Measurements from ENCODE around the gene RNFT1.
"Not testable (repeated sequence)": the region's sequence is repeated elsewhere in the genome, so short reads cannot be mapped to it uniquely, and the experiment has no call there.

The RNFT1 gene

DNA sequence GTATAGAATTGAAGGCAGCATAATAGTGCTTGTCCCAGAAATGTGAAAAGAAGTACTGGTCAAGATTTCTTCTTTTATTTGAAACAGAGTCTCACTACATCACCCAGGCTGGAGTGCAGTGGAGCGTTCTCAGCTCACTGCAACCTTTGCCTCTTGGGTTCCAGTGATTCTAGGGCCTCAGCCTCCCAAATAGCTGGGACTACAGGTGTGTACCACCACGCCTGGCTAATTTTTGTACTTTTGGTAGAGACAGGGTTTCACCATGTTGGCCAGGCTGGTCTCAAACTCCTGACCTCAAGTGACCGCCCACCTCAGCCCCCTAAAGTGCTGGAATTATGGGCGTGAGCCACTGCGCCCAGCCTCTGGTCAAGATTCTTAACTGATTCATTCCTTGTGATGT, 43.9 kb downstream of the RNFT1 start:
- not testable (repeated sequence) for DNase-seq

- DNase-seq = no peak
Measured at GRCh38 chr17:59916446-59916845, 48.1 kb downstream of the RNFT1 start.

DNA sequence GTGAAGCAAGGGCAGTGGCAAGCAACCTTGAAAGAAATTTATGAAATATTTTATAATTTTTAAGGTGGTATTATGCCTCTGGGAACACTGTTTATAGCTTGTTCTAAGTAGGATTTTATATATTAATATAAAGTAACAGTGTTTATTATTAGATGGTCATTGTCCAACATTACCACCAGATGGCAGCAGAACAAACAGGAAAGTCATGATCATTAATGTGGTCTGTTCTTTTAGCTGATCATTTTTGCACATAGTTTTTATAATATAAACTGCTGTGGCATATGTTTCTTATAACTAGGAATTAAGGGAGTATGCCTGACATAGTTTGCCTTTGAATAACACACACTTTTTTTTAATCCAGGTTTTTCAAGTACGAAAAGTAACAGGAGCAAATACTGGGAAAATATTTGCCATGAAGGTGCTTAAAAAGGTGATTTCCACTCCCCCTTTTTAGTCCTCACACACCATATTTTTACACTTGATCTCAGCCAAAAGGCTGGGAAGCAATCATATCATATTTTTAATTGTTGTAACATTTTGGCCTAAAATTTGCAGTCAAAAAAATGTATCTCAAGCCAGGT, 50.2 kb downstream of the RNFT1 start:
- DNase-seq = peak; percentile 10

GRCh38 chr17:59907467-59907866, 57.1 kb downstream of the RNFT1 start:
- no peak for DNase-seq

DNA sequence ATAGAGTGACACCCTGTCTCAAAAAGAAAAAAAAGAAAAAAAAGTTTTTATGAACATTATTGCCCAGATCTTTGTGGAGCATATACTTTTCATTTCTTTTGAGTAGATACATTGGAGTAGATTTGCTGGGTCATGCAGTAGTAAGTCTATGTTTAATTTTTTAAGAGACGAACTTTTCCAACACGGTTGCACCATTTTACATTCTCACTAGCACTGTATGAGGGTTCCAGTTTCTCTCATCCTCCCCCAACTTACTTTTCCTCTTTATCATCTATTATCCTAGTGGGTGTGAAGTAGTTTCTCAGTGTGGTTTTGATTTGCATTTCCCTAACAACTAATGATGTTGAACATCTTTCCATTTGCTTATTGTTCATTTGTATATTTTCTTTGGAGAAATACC, 61.1 kb downstream of the RNFT1 start:
- DNase-seq = no peak

Data from MV-4-11 (cell line).